Activated CD4-positive, CD25-positive, alpha-beta regulatory T cell treated with anti-CD3 and anti-CD28 coated beads, Interleukin-2, amount 50 U/mL, for 16 hours (primary cell): Measurements from ENCODE around the gene TRIM62.
"Not testable (repeated sequence)": the region's sequence is repeated elsewhere in the genome, so short reads cannot be mapped to it uniquely, and the experiment has no call there.

Experiments
- DNase-seq: peaks from one replicate; pipeline ENCODE4 v3.0.0-alpha.2; 2020; ENCODE audit warnings: low read depth, low spot score

TRIM62 gene

DNA sequence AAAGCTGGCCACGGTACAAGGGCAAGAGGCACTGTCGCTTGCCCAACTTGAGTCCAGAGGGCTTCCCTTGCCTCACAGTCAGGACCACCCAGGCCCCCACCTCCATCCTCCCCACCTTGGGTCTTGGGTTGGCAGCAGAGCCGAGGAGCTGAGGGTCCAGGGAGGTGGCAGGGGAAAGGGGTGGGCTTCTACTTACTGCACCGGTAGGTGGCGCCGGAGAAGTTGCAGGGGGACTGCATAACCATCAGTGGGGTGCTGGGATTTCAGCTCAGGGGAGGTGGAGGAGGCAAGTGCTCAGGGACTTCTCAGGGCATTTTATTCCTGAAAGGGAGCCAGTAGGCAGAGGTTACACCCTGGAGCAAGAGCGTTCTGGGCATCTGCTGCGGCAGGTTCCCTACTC, 44.0 kb downstream of the TRIM62 start:
- DNase-seq = no peak

DNA sequence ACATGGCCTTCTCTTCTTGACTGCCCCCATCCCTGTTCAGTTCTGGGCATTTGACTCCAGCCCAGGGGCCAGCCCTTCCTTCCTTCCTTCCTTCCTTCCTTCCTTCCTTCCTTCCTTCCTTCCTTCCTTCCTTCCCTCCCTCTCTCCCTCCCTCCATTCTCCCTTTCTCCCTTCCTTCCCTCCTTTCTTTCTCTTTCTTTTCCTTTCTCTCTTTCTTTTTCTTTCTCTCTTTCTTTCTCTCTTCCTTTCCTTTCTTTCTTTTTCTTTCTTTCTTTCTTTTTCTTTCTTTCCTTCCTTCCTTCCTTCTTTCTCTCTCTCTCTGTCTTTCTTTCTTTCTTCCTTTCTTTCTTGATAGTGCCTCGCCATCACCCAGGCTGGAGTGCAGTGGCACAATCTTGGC, 45.8 kb downstream of the TRIM62 start:
- not testable (repeated sequence) for DNase-seq

DNA sequence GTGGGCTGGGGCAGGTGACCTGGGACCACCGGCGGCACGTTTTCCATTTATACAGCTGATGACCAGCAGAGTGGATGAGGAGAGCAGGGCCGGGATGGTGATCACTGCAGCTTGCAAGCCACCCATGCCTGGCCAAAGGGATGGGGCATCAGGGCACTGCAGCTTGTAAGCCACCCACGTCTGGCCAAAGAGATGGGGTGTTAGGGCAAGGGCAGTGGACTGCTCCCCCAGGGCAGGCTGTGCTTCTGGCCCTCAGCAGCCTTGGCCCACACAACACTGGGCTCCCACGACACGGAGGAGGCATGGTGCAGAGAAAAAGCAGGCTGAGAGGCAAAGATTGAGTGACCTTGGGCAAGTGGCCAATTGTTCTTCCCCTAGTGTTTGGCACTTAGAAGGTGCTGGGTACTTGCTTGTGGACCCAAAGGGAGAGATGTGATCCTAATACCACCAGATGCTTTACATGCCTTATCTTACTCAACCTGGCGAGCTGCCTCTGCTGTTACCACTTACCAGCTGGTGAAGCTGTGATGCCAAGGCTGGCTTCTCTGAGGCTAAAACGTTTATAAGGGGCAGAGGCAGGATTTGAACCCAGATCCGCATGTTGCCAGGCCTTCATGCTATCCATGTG, 48.3 kb downstream of the TRIM62 start:
- no peak for DNase-seq

- DNase-seq = no peak
Measured at GRCh38 chr1:33132549-33132948, 49.3 kb downstream of the TRIM62 start.

- no peak for DNase-seq
Measured at GRCh38 chr1:33131191-33131590, 50.7 kb downstream of the TRIM62 start.

- no peak for DNase-seq
Measured at GRCh38 chr1:33130297-33130696, 51.5 kb downstream of the TRIM62 start.

DNA sequence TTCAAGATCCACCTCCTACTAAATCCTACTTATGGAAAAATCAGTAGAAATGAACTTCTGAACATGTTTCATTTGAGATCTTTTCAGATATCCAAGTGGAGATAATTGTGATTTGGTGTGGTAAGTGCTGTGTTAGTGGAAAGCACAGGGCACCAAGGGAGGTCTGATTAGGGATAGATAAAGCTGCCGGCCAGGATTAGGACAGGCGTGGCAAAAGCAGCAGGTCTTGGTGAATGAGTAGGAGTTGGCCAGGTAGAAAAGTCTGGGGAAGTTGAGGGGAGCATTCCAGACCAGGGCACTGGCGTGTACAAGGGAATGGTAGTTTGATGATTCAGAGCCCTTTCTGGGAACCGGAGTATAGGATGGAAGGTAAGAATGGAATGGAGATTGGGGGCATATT, 53.1 kb downstream of the TRIM62 start:
- DNase-seq = no peak

- peak; percentile 99 for DNase-seq
Measured at GRCh38 chr1:33127001-33127823, 54.6 kb downstream of the TRIM62 start.

- DNase-seq = no peak
Measured at GRCh38 chr1:33126411-33127000, 55.3 kb downstream of the TRIM62 start.

GRCh38 chr1:33124647-33125046, 57.2 kb downstream of the TRIM62 start:
- DNase-seq = not testable (repeated sequence)

- DNase-seq = no peak
Measured at GRCh38 chr1:33123266-33123665, 58.6 kb downstream of the TRIM62 start.

DNA sequence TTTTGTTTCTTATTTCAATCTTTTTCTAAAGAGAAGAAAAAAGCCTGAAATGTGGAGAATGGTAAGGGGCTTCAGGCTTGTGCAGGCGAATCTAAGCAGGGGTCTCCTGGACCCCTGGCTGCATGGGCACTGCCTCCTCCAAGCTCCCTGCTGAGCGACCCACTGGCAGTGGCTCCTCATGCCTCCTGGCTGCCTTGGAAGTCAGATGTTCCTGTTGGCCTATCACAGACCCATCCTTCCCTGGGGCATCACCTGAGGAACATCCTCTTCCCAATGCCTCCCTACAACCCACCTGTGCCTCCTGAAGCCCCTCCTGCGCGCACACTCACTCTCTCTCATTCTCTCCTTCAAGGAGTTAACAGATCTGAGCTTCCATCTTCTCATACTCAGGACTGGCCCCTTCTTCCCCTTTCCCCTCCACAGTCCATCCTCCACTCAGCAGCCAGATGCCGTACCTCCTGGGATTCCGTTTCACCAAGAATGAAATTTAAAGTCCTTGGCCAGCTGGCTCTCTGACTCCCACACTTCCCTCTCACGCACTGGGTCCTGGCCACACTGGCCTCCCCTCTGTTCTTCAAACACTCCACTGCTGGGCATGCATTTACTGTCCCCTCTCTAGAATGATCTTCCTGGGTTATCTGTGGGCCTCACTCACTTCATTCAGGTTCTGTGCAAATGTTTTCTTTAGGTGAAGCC, 59.2 kb downstream of the TRIM62 start:
- DNase-seq = no peak

DNA sequence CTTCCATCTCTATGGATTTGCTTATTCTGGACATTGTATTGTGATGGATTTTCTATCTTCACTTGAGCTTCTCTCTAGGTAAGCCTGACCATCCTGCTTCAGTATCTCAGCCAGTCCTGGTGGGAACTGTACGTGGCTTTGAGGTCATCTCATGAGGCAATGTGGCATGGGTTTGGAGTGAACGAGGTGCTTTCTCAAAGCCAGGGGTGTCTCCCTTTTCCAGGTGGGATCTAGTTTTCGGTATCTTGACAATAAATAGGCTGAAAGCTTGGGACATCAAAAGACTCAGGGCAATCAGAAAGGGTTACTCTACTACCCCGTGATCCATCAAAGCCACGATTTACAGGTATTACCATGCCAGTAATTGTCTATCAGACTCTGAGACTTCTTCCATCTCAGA, 60.1 kb downstream of the TRIM62 start:
- DNase-seq = no peak

DNA sequence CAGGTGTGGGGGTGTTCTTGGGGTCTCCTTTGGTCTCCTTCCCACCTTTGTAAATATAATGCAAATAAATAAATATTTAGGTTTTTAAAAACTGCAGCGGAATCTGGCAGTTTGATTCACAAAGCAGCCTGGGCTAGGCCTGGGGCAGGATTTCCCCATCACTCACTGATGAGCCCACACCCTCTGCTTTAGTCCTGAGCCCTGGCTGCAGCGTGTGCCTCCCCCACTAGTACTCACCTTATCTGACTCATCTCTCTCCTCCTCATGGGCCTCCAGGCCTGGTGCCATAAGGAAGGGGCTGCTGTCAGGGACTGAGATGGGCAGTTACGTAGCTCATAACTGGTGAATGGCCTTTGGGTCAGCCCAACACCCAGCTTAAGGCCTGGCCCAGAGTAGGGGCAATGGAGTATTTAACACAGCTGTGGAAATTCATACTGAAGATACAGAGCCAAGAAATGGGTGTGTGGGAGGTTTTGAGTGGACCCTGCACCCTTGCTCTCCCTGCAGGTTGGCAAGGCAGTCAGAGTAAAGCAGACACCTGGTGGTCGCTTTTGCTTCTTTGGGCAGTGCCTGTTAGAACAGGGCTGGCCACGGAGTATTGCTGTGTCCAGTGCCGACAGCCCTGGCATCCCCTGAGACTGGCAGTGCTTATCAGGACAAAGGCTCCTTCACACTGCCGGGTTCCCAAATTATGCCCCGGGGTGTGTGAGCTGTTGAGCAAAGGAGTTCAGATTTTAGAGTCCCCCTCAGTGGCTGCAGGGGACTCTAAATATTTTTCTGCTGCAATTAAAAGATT, 61.2 kb downstream of the TRIM62 start:
- DNase-seq = no peak

- no peak for DNase-seq
Measured at GRCh38 chr1:33119532-33120217, 62.2 kb downstream of the TRIM62 start.

DNA sequence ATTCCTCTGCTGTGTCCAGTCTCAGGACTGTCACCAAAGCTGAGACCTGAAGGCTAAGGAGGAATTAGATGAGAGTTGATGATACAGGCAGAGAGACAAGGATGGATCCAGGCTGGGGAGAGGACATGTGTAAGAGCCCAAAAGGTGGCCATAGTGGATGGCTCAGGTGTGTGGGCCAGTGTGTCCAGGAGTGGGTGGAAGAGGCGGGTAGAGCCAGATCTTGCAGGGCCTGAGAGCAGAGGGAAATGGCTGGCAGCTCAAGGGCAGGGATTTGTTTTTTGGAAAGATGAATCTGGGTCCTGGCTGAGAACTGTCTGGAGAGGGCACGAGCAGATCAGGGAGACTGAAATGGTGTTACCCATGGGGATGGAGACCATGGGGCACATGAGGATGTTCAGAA, 62.8 kb downstream of the TRIM62 start:
- no peak for DNase-seq

GRCh38 chr1:33118274-33118673, 63.6 kb downstream of the TRIM62 start:
- DNase-seq = no peak

DNA sequence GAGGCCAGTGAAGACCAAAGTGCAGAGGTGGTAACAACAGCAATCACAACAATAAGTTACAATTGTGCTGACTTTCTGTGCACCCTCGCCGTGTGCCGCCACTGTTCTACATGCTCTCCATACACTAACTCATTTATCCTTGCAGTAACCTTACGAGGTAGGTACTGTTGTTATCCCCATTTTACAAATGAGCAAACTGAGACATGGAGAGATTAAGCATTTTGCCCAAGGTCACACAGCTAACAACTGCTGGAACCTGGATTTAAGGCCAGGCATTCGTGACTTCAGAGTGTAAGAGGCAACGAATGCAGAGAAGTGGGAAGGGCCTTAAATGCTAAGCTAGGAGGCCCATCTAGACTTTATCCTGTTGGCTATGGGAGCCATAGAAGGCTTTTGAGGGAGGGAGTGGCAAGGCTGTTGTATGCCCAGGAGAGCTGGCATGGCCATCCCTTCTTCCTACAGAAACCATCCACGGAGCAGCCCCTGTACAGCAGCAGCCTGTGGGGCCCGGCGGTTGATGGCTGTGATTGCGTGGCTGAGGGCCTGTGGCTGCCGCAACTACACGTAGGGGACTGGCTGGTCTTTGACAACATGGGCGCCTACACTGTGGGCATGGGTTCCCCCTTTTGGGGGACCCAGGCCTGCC, 64.3 kb downstream of the TRIM62 start:
- no peak for DNase-seq

DNA sequence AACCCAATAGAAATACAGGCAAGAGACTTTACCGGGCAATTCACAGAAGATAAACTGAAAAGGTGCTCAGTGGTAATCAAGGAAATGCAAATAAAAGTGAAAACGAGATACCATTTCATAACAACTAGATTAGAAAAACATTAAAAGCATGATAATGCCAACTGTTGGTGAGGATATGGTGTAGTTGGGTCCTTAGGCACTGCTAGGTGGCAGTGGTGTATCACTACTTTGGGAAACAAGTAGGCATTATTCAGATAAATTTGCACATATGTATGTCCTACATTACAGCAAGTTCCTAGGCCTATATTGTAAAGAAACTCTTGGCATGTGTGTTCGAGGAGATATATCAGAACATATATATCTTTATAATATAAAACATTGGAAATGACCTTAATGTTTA, 69.9 kb downstream of the TRIM62 start:
- DNase-seq = no peak

GRCh38 chr1:33110477-33110876, 71.4 kb downstream of the TRIM62 start:
- DNase-seq = no peak

- not testable (repeated sequence) for DNase-seq
Measured at GRCh38 chr1:33100119-33100415, 81.8 kb downstream of the TRIM62 start.
